Mucosa of descending colon (tissue), 3 donors: Measurements from ENCODE around the gene SLC25A12. TPM values are rescaled to one million over a fixed set of nuclear protein-coding genes. Genes with fewer than 3 reads are reported as not detected.
"Not testable (repeated sequence)": the region's sequence is repeated elsewhere in the genome, so short reads cannot be mapped to it uniquely, and the experiment has no call there.

ENCODE experiments used
- ATAC-seq: fragments of 200-7000 bp; cut with Tn5 transposase; one replicate; pipeline ENCODE4 v1.9.1; 2020; ENCODE audit warnings: mild to moderate bottlenecking, moderate library complexity
- DNase-seq, 3 donors: peaks; one replicate each; pipeline ENCODE4 v3.0.0-alpha.2; 2020
- H3K36me3 ChIP-seq: fragments of 200-600 bp; one replicate; pipeline ENCODE4 v1.8.0; 2021; ENCODE audit warnings: low read depth, mild to moderate bottlenecking
- H3K4me1 ChIP-seq: fragments of 200-600 bp; one replicate; pipeline ENCODE4 v1.8.0; 2021; ENCODE audit warnings: low read depth, mild to moderate bottlenecking
- H3K4me3 ChIP-seq: fragments of 200-600 bp; one replicate; pipeline ENCODE4 v1.8.0; 2021; ENCODE audit warnings: mild to moderate bottlenecking
- H3K9me3 ChIP-seq: fragments of 200-600 bp; one replicate; pipeline ENCODE4 v1.8.0; 2021; ENCODE audit warnings: mild to moderate bottlenecking
- CTCF ChIP-seq: fragments of 200-600 bp; IDR thresholded peaks from one replicate; pipeline ENCODE4 v1.8.0; 2022; ENCODE audit warnings: antibody characterized with exemption, mild to moderate bottlenecking
- intact Hi-C, 2 donors: fragments of 100-400 bp; cut with DNase I in 1 of 2; cut with micrococcal nuclease in 1 of 2; formaldehyde crosslinking; loops; one replicate each; pipeline versions ENCODE4 v1.11.0 to v1.11.1; 2022; cut with DNase I, micrococcal nuclease
- total RNA-seq, 3 donors: library from RNA; stranded (reverse); fragmentation: NEBNext Ultra II Directional in 2 of 3; extraction: Animal tissue kit (Norgen Biotek cat#: 25700) in 2 of 3; gene quantifications; one replicate each; pipeline versions ENCODE4 v1.2.1 to v1.2.4, GENCODE V29; 2021 to 2023
- donor health status: DM: no; HTN: no; CAD: no; lungs with moderate emphysema.
- donor health status: DM: no; HTN: no; CAD: no.
- donor health status: DM: no; HTN: yes; CAD: no.

SLC25A12 gene
- total RNA-seq, 3 donors from 2014 or later, result 19.9 to 44.2 (median 22.3) TPM

DNA sequence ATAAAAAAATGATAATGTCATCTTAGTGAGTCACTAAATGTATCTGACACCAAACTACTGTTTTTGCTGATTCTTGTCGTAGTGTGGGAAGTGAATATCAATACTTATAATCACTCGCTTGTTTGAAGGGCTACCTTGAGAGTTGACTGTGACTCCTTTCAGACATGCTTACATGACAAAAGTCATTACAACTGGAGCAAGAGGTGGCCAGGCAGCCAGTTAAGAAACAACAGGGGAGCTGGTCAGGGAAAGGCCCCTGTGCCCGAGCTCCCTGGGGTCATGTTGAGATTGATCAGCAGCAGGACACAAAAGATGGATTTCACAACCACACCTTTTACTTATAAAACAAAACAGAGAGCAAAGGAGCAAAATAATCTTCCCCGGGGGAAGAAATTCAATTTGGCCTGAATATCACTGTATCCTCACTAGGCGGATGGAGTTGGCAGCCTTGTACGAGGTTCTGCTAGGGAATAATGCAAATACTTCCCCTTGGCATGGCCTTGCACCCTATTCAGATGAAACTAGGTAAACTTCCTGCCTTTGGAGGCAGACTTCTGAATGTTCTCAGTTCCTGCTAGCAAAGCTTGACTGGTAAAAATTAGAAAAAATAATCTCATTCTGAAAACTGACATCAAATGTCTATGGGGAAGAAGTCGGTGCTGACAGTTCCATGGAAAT is 105.6 kb downstream of the SLC25A12 start:
- Histone ChIP-seq H3K36me3 (no peaks in the 10 kb centered on the region), H3K4me3 (no peak overlapping the region), H3K4me1 (no peaks in the 10 kb centered on the region), H3K9me3 (no peaks in the 10 kb centered on the region)
- DNase-seq (no peak), ATAC-seq (no peak)
- no peak for TF ChIP-seq CTCF
- intact Hi-C loops, result no loop called here

DNA sequence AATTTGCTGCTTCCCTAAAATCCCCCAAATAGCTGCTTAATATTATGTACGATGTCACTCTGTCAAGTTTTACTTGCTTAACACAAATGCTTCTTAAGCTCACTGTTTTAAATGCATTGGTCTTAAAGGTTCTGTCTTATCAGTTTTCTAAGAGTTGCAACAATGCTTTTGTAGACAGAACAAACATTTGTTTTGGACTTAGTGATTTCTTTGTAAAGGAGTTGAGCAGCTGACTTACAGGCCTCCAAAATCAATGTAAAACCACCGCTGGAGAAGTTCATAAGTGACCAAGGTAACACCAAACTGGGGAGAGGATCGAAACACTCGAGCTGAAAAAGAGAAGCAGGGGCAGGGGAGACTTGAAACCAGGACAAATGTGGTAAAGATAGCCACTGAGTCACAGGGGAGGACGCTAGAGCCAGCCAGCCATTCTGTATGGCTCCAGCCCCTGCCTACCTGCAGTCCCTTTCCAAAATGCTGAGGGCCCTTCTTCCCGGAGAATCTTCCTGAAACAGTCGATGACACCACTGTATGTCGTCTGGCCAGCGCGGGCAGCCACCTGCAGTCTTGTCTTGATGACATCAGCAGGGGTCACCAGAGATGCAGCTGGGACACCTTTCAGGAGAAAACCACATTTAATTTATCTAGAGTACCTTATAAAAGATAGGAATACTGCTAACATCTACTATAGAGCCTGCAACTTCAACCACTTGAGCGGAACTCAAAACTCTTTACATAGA is 106.5 kb downstream of the SLC25A12 start:
- intact Hi-C loops, result no loop called here
- no peaks in the 10 kb centered on the region for H3K36me3 ChIP-seq
- no peaks in the 10 kb centered on the region for H3K4me1 ChIP-seq
- DNase-seq (no peak), ATAC-seq (no peak)
- H3K9me3 ChIP-seq, result no peaks in the 10 kb centered on the region
- no peak for TF ChIP-seq CTCF
- H3K4me3 ChIP-seq, result no peak overlapping the region

DNA sequence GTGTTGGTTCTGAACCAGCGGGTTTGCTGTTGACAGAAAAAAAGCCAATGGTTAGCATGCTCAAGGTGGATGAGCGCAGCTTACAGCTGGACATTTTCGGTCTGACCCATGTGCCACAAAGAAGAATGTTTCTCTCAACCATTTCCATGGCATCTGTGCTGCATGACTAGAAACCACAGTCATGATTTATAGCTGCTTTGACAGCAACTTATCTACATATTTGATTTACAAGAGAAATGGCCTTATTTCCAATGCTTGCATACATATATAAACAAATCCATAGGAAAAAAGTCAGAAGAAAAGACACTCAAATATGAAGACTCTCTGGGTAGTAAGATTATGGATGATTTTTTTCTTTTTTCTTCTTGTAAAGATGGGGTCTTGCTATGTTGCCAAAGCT is 108.6 kb downstream of the SLC25A12 start:
- H3K9me3 ChIP-seq, result no peaks in the 10 kb centered on the region
- intact Hi-C loops, result no loop called here
- no peaks in the 10 kb centered on the region for H3K4me1 ChIP-seq
- no peak for DNase-seq
- no peak for TF ChIP-seq CTCF
- no peak overlapping the region for H3K4me3 ChIP-seq
- H3K36me3 ChIP-seq, result no peaks in the 10 kb centered on the region
- ATAC-seq, result no peak

- intact Hi-C loops, result no loop called here
- H3K9me3 ChIP-seq, result peaks cover 13% of the 10 kb centered on the region
- no peaks in the 10 kb centered on the region for H3K4me1 ChIP-seq
- TF ChIP-seq CTCF, result no peak
- ATAC-seq (no peak), DNase-seq (no peak)
- no peak overlapping the region for H3K4me3 ChIP-seq
- no peaks in the 10 kb centered on the region for H3K36me3 ChIP-seq
These were observed 115.5 kb downstream of the SLC25A12 start for GRCh38 chr2:171778515-171778914.

DNA sequence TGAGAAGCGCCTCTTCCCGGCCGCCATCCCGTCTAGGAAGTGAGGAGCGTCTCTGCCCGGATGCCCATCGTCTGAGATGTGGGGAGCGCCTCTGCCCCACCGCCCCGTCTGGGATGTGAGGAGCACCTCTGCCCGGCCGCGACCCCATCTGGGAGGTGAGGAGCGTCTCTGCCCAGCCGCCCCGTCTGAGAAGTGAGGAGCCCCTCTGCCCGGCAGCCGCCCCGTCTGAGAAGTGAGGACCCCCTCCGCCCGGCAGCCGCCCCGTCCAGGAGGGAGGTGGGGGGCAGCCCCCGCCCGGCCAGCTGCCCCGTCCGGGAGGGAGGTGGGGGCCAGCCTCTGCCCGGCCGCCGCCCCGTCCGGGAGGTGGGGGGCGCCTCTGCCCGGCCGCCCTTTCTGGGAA is 119.5 kb downstream of the SLC25A12 start:
- H3K9me3 ChIP-seq, result peaks cover 13% of the 10 kb centered on the region
- intact Hi-C loops, ATAC-seq, H3K4me1 ChIP-seq, H3K4me3 ChIP-seq, H3K36me3 ChIP-seq, DNase-seq: not testable (repeated sequence)

GRCh38 chr2:171772373-171772772 is 121.7 kb downstream of the SLC25A12 start:
- Histone ChIP-seq H3K9me3 (no peaks in the 10 kb centered on the region), H3K4me3 (no peak overlapping the region), H3K36me3 (no peaks in the 10 kb centered on the region), H3K4me1 (no peaks in the 10 kb centered on the region)
- no peak for TF ChIP-seq CTCF
- DNase-seq (no peak), ATAC-seq (no peak)
- intact Hi-C loops, result no loop called here
